Vagina (tissue), 2 donors: ENCODE results near the gene GTF3C4.

Source experiments
- CTCF ChIP-seq, 3 experiments: fragments of 450-650 bp in 2 of 3; fragments of 200-600 bp in 1 of 3; sonication (generic) in 1 of 3; IDR thresholded peaks; one replicate each; pipeline ENCODE4 v1.5.1; 2017 to 2019; ENCODE audit warnings: antibody characterized with exemption in 3 of 3, mild to moderate bottlenecking in 2 of 3, moderate library complexity in 2 of 3
- POLR2A ChIP-seq, 2 donors: fragments of 450-650 bp; IDR thresholded peaks; one replicate each; pipeline ENCODE4 v1.6.1; 2017; ENCODE audit warnings: antibody characterized with exemption in 2 of 2, mild to moderate bottlenecking in 2 of 2, moderate library complexity in 2 of 2
- POLR2AphosphoS5 ChIP-seq, 2 donors: sonication (generic); formaldehyde crosslinking; IDR thresholded peaks; one replicate each; pipeline ENCODE4 v1.9.0; 2017; ENCODE audit warnings: antibody characterized with exemption in 2 of 2, mild to moderate bottlenecking in 2 of 2, low read depth in 1 of 2; ENCODE audit not compliant: insufficient read depth in 1 of 2

DNA sequence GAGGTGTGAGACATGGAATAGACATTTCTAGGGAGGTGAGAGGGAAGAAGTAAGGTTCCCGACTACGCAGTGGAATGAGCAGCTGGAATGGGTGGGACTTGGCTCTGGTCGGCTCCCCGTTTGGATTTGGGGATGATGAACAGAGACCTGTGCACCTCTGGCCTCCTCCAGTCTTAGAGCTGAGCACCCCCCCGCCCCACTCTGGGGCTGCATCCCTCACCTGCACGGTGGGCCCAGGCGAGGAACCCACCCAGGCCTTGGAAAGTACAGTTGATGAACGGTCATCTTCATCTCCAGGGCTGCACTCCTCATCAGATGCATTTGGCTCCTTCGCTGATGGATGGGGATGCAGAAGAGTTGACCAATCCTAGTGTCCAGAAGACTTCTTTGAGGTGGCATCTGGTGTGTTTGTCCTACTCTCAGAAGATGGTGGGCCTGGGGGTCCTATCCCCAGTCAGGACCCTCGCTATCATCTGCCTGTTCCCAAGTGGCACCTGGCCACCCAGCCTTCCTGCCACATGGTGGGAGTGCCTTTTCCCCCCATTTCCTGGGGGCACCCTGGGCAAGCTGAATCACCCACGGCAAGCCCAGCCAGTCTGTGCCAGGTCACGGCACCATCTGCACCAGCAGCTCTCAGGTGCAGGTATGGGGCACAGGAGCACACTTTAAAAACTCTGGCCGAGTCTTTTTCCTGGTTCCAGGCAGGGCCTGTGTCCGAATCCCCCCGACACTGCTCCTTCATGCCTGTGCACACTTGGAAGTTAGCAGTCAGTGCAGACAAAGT, 70.5 kb downstream of the GTF3C4 start:
- TF ChIP-seq CTCF (IDR thresholded peaks at IDR 0.05) (no peak), POLR2A (IDR thresholded peaks at IDR 0.05) (no peak), POLR2AphosphoS5 (IDR thresholded peaks at IDR 0.05; ENCODE audit: insufficient read depth in 1 of 2, low read depth in 1 of 2) (no peak)
